Ammon's horn (tissue), 1 donor: ENCODE data around the gene PDE4D.
"Not testable (repeated sequence)": the region's sequence is repeated elsewhere in the genome, so short reads cannot be mapped to it uniquely, and the experiment has no call there.

ENCODE experiments used
- DNase-seq: peaks from one replicate; pipeline ENCODE4 v3.0.0-alpha.2; 2016; ENCODE audit warnings: low spot score

The PDE4D gene

GRCh38 chr5:59799668-59800346, 93.7 kb downstream of the PDE4D start:
- DNase-seq, result peak; percentile 65

- no peak for DNase-seq
These were observed 94.5 kb downstream of the PDE4D start for GRCh38 chr5:59798862-59799667.

GRCh38 chr5:59795141-59795540, 98.4 kb downstream of the PDE4D start:
- DNase-seq, result no peak

GRCh38 chr5:59792983-59793585, 100.4 kb downstream of the PDE4D start:
- DNase-seq, result no peak

- no peak for DNase-seq
These were observed 101.9 kb downstream of the PDE4D start for GRCh38 chr5:59791617-59792016.

GRCh38 chr5:59790776-59791475, 102.6 kb downstream of the PDE4D start:
- peak; percentile 66 for DNase-seq

GRCh38 chr5:59790376-59790775, 103.2 kb downstream of the PDE4D start:
- DNase-seq, result no peak

GRCh38 chr5:59789894-59790293, 103.6 kb downstream of the PDE4D start:
- no peak for DNase-seq

GRCh38 chr5:59789197-59789596, 104.3 kb downstream of the PDE4D start:
- no peak for DNase-seq

GRCh38 chr5:59786334-59786805, 107.2 kb downstream of the PDE4D start:
- no peak for DNase-seq

GRCh38 chr5:59785676-59786333, 107.7 kb downstream of the PDE4D start:
- DNase-seq, result no peak

GRCh38 chr5:59784708-59785107, 108.8 kb downstream of the PDE4D start:
- not testable (repeated sequence) for DNase-seq

GRCh38 chr5:59783264-59783663, 110.3 kb downstream of the PDE4D start:
- DNase-seq, result no peak

GRCh38 chr5:59782856-59783255, 110.7 kb downstream of the PDE4D start:
- DNase-seq, result no peak

- DNase-seq, result no peak
These were observed 114.1 kb downstream of the PDE4D start for GRCh38 chr5:59779453-59779852.

- DNase-seq, result no peak
These were observed 116.5 kb downstream of the PDE4D start for GRCh38 chr5:59777028-59777427.

GRCh38 chr5:59773294-59773693, 120.2 kb downstream of the PDE4D start:
- DNase-seq, result no peak

GRCh38 chr5:59772757-59773156, 120.8 kb downstream of the PDE4D start:
- DNase-seq, result no peak

- DNase-seq, result no peak
These were observed 121.3 kb downstream of the PDE4D start for GRCh38 chr5:59772206-59772605.

- no peak for DNase-seq
These were observed 122.6 kb downstream of the PDE4D start for GRCh38 chr5:59770953-59771352.

GRCh38 chr5:59769832-59770231, 123.7 kb downstream of the PDE4D start:
- DNase-seq, result no peak

- DNase-seq, result no peak
These were observed 124.5 kb downstream of the PDE4D start for GRCh38 chr5:59769041-59769360.
